HEK293 (cell line): ENCODE results near the gene FHL2.

Experiments used
- CTCF ChIA-PET: fragments of 350-600 bp; formaldehyde crosslinking; extraction: SDS; loops from one replicate; lab custom pipeline; 2021; ENCODE audit warnings: antibody characterized with exemption; lab: Yijun Ruan, JAX
- POLR2A ChIA-PET: fragments of 300-600 bp; formaldehyde crosslinking; extraction: SDS; loops from one replicate; lab custom pipeline; 2020; ENCODE audit warnings: antibody characterized with exemption, inconsistent platforms; lab: Yijun Ruan, JAX
- H3K27ac ChIP-seq: fragments of 200-500 bp; sonication (Bioruptor generic); 2 replicates; pipeline ENCODE4 v1.5.1; 2014; ENCODE audit warnings: low read depth, low read length, control low read depth, inconsistent platforms; ENCODE audit errors: extremely low read depth
- H3K36me3 ChIP-seq, 2 experiments: fragments of 200-500 bp in 1 of 2; sonication (Bioruptor generic) in 1 of 2; 1 replicate in 1 of 2; 2 replicates in 1 of 2; pipeline ENCODE4 v1.5.1; 2014 to 2017; ENCODE audit warnings: inconsistent platforms in 2 of 2, low read length in 2 of 2; ENCODE audit not compliant: control insufficient read depth in 2 of 2, insufficient read depth in 1 of 2
- H3K4me1 ChIP-seq: fragments of 200-500 bp; sonication (Bioruptor generic); 2 replicates; pipeline ENCODE4 v1.5.1; 2014; ENCODE audit warnings: mild to moderate bottlenecking, low read length, inconsistent platforms; ENCODE audit not compliant: control insufficient read depth, insufficient read depth
- H3K4me3 ChIP-seq: 2 replicates; pipeline ENCODE4 v1.5.1; 2011; ENCODE audit warnings: low read depth, mild to moderate bottlenecking, control low read depth, low read length, moderate library complexity
- H3K9me3 ChIP-seq: fragments of 200-500 bp; sonication (Bioruptor generic); 2 replicates; pipeline ENCODE4 v1.5.1; 2014; ENCODE audit warnings: low read depth, low read length, inconsistent platforms; ENCODE audit not compliant: control insufficient read depth, insufficient read depth
- BCL11B ChIP-seq: fragments of 450-650 bp; formaldehyde crosslinking; IDR thresholded peaks from 2 replicates; pipeline ENCODE4 v1.5.1; 2016; ENCODE audit warnings: low read depth, missing biosample characterization, missing genetic modification characterization
- GLIS1 ChIP-seq: fragments of 450-650 bp; formaldehyde crosslinking; IDR thresholded peaks from 2 replicates; pipeline ENCODE4 v1.5.1; 2016; ENCODE audit warnings: missing biosample characterization, missing genetic modification characterization
- HOXC10 ChIP-seq: sonication (generic); formaldehyde crosslinking; IDR thresholded peaks from 2 replicates; pipeline ENCODE4 v1.8.1; 2023; ENCODE audit warnings: mild to moderate bottlenecking, missing genetic modification reagents
- INSM2 ChIP-seq: fragments of 450-650 bp; formaldehyde crosslinking; IDR thresholded peaks from 2 replicates; pipeline ENCODE4 v1.5.1; 2016; ENCODE audit warnings: missing biosample characterization, missing genetic modification characterization
- KLF16 ChIP-seq: fragments of 450-650 bp; formaldehyde crosslinking; IDR thresholded peaks from 2 replicates; pipeline ENCODE4 v1.5.1; 2017; ENCODE audit warnings: missing biosample characterization, missing genetic modification characterization
- PRDM2 ChIP-seq: fragments of 450-650 bp; formaldehyde crosslinking; IDR thresholded peaks from 2 replicates; pipeline ENCODE4 v1.5.1; 2016; ENCODE audit warnings: missing biosample characterization, missing genetic modification characterization, borderline replicate concordance
- ZBTB11 ChIP-seq: fragments of 450-650 bp; formaldehyde crosslinking; conservative IDR thresholded peaks from 2 replicates; pipeline ENCODE4 v1.5.1; 2016; ENCODE audit warnings: low read depth, missing biosample characterization, missing genetic modification characterization
- ZBTB8A ChIP-seq: fragments of 450-650 bp; formaldehyde crosslinking; IDR thresholded peaks from 2 replicates; pipeline ENCODE4 v1.5.1; 2016; ENCODE audit warnings: missing biosample characterization, missing genetic modification characterization
- ZNF146 ChIP-seq: fragments of 450-650 bp; formaldehyde crosslinking; IDR thresholded peaks from 2 replicates; pipeline ENCODE4 v1.5.1; 2016; ENCODE audit warnings: missing biosample characterization, missing genetic modification characterization
- ZNF157 ChIP-seq: fragments of 450-650 bp; formaldehyde crosslinking; IDR thresholded peaks from 2 replicates; pipeline ENCODE4 v1.5.1; 2016; ENCODE audit warnings: missing biosample characterization, missing genetic modification characterization
- ZNF341 ChIP-seq: fragments of 450-650 bp; formaldehyde crosslinking; IDR thresholded peaks from 2 replicates; pipeline ENCODE4; 2016; ENCODE audit warnings: low read depth, missing biosample characterization, missing genetic modification characterization
- ZNF560 ChIP-seq: fragments of 450-650 bp; formaldehyde crosslinking; IDR thresholded peaks from 2 replicates; pipeline ENCODE4 v1.5.1; 2017; ENCODE audit warnings: missing biosample characterization, missing genetic modification characterization, borderline replicate concordance
- ZNF571 ChIP-seq: fragments of 450-650 bp; formaldehyde crosslinking; IDR thresholded peaks from 2 replicates; pipeline ENCODE4 v1.5.0; 2017; ENCODE audit warnings: missing biosample characterization, missing genetic modification characterization
- ZNF610 ChIP-seq: fragments of 450-650 bp; formaldehyde crosslinking; IDR thresholded peaks from 2 replicates; pipeline ENCODE4 v1.5.1; 2016; ENCODE audit warnings: missing biosample characterization, missing genetic modification characterization, borderline replicate concordance
- ZNF658 ChIP-seq: fragments of 450-650 bp; formaldehyde crosslinking; IDR thresholded peaks from 2 replicates; pipeline ENCODE4; 2016; ENCODE audit warnings: missing biosample characterization, missing genetic modification characterization
- ZSCAN30 ChIP-seq: fragments of 450-650 bp; IDR thresholded peaks from 2 replicates; pipeline ENCODE4 v1.5.1; 2018; ENCODE audit warnings: missing biosample characterization, mild to moderate bottlenecking, missing genetic modification characterization, moderate library complexity
- ZXDB ChIP-seq: fragments of 450-650 bp; formaldehyde crosslinking; IDR thresholded peaks from 2 replicates; pipeline ENCODE4 v1.5.1; 2016; ENCODE audit warnings: missing biosample characterization, missing genetic modification characterization
- TF ChIP-seq, protein P1 (sequence below): fragments of 450-650 bp; formaldehyde crosslinking; IDR thresholded peaks from 2 replicates; pipeline ENCODE4 v1.5.1; 2017; ENCODE audit warnings: missing biosample characterization, missing genetic modification characterization

The FHL2 gene

DNA sequence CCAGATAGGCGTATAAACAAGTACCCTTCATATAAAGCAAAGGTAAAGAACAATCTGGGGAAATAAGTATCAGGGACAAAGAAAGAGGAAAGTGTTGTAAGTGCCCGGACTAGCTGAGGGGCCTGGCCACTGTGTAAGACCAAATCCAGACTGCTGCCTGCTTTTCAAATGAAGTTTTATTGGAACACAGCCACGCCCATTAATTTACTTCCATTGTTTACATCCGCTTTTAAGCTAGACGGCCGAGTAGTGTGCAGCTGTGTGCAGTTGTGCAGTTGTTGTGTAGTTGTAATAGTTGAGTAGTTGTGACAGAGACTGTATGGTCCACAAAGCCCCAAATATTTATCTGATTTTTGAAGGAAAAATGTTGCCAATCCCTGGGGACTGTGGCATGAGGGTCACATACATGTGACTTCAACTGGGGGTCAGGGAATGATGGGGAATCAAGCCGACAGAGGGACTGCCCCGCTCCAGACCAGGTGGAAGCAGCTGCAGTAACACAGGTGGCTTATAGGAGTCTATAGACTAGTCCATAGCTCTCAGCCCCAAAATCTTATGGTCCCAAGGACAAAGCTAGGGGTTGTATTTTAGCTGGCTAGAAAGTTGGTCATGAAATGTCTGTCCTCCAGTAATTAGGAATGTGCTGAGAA lies 30.0 kb downstream of the FHL2 start:
- Histone ChIP-seq H3K9me3 (no peaks in the 10 kb centered on the region), H3K4me1 (no peaks in the 10 kb centered on the region), H3K36me3 (peaks cover 12 to 71% of the 10 kb centered on the region in 2 experiments), H3K27ac (no peak overlapping the region), H3K4me3 (no peak overlapping the region)
- TF ChIP-seq ZNF146, result no peak
- TF ChIP-seq ZNF560 (tag by site-specific recombination), result no peak
- TF ChIP-seq GLIS1 (tag by site-specific recombination), result no peak
- TF ChIP-seq ZNF610 (tag by site-specific recombination), result no peak
- TF ChIP-seq ZNF658 (tag by site-specific recombination), result no peak
- no peak for TF ChIP-seq HOXC10 (CRISPR knock-in tag)
- no peak for TF ChIP-seq ZNF571 (tag by site-specific recombination)
- no peak for TF ChIP-seq ZNF157 (tag by site-specific recombination)
- POLR2A ChIA-PET, result no interaction called here
- CTCF ChIA-PET, result interaction anchor here (0.6 to 1.8 kb wide), 16 partner anchors 15 to 178 kb away, joined by 3 to 39 read pairs (median 4); no protein-coding TSS in a partner anchor

- Histone ChIP-seq H3K36me3 (peaks cover 19 to 80% of the 10 kb centered on the region in 2 experiments), H3K27ac (no peak overlapping the region)
- CTCF ChIA-PET, result interaction anchor here (0.7 to 2.4 kb wide), 5 partner anchors 20 to 157 kb away, joined by 3 to 11 read pairs (median 4); no protein-coding TSS in a partner anchor
- TF ChIP-seq BCL11B (tag by site-specific recombination) (no peak), ZNF341 (no peak), ZNF610 (tag by site-specific recombination) (no peak), ZBTB8A (tag by site-specific recombination) (no peak), ZBTB11 (tag by site-specific recombination) (no peak), KLF16 (tag by site-specific recombination) (no peak), ZXDB (tag by site-specific recombination) (no peak), INSM2 (tag by site-specific recombination) (no peak), PRDM2 (no peak), ZSCAN30 (no peak)
- TF ChIP-seq, protein P1, sequence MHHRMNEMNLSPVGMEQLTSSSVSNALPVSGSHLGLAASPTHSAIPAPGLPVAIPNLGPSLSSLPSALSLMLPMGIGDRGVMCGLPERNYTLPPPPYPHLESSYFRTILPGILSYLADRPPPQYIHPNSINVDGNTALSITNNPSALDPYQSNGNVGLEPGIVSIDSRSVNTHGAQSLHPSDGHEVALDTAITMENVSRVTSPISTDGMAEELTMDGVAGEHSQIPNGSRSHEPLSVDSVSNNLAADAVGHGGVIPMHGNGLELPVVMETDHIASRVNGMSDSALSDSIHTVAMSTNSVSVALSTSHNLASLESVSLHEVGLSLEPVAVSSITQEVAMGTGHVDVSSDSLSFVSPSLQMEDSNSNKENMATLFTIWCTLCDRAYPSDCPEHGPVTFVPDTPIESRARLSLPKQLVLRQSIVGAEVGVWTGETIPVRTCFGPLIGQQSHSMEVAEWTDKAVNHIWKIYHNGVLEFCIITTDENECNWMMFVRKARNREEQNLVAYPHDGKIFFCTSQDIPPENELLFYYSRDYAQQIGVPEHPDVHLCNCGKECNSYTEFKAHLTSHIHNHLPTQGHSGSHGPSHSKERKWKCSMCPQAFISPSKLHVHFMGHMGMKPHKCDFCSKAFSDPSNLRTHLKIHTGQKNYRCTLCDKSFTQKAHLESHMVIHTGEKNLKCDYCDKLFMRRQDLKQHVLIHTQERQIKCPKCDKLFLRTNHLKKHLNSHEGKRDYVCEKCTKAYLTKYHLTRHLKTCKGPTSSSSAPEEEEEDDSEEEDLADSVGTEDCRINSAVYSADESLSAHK (tag by site-specific recombination), result no peak
- TF ChIP-seq, all 188 proteins: peak for 0
- H3K9me3 ChIP-seq, result no peaks in the 10 kb centered on the region
- H3K4me3 ChIP-seq, result no peak overlapping the region
- POLR2A ChIA-PET, result no interaction called here
- H3K4me1 ChIP-seq, result no peaks in the 10 kb centered on the region
Observed at GRCh38 chr2:105365206-105365605, 33.6 kb downstream of the FHL2 start.
